ENCODE measurements around the gene OR4A16. TPM values are rescaled to one million over a fixed set of nuclear protein-coding genes. Genes with fewer than 3 reads are reported as not detected.

Gene OR4A16
- total and polyA plus RNA-seq, 8 donors: not detected

- intact Hi-C loops (cut with DNase I): no loop called here
- no peak for DNase-seq
Observed at GRCh38 chr11:55367674-55368073, 24.7 kb downstream of the OR4A16 start, which contains the start of gene OR4A15. TSS of gene OR4A15 (plus strand) at chr11:55367974. CDS start at chr11:55367974, 0 bp downstream.

More at GRCh38 chr11:55367674-55368073, 24.7 kb downstream of the OR4A16 start, which contains the start of gene OR4A15:
- no peak for TF ChIP-seq CTCF (IDR thresholded peaks at IDR 0.05)
- Histone ChIP-seq H3K27me3 (no peaks in the 10 kb centered on the region), H3K9me3 (peaks cover 0 to 17% of the 10 kb centered on the region in 2 donors), H3K36me3 (no peaks in the 10 kb centered on the region), H3K4me3 (no peak within 1 kb of the TSS), H3K4me1 (no peaks in the 10 kb centered on the region), H3K27ac (no peak within 1 kb of the TSS)
- no peak for ATAC-seq

Other genes with a start within 250 kb of the OR4A16 start
- not detected for gene TRIM48, start 81.0 kb upstream of the OR4A16 start, total RNA-seq
- not detected for gene TRIM48, start 81.0 kb upstream of the OR4A16 start, polyA plus RNA-seq (ENCODE audit: insufficient read length in 6 of 6)
- not detected for gene OR4A15, start 24.8 kb downstream of the OR4A16 start, total RNA-seq
- not detected for gene OR4A15, start 24.8 kb downstream of the OR4A16 start, polyA plus RNA-seq (ENCODE audit: insufficient read length in 6 of 6)
- not detected for gene OR4C15, start 211.3 kb downstream of the OR4A16 start, total RNA-seq
- gene OR4C15, start 211.3 kb downstream of the OR4A16 start, polyA plus RNA-seq (ENCODE audit: insufficient read length in 6 of 6): not detected
- not detected for gene OR4C16, start 228.9 kb downstream of the OR4A16 start, total RNA-seq
- gene OR4C16, start 228.9 kb downstream of the OR4A16 start, polyA plus RNA-seq (ENCODE audit: insufficient read length in 6 of 6): not detected